HL-60/S4 (cell line): ENCODE measurements around the gene TET3.

Experiments used
- in situ Hi-C: fragments of 300-500 bp; cut with MboI; formaldehyde crosslinking; loops from 2 replicates; pipeline ENCODE4 v1.14.3; 2022; ENCODE audit warnings: low sequenced_read_pairs

TET3 gene

GRCh38 chr2:74003494-74004211, 18.9 kb downstream of the TET3 start:
- in situ Hi-C loops = no loop called here

- in situ Hi-C loops = no loop called here
These were observed 19.8 kb downstream of the TET3 start for GRCh38 chr2:74004212-74005182.

- in situ Hi-C loops = no loop called here
These were observed 21.1 kb downstream of the TET3 start for GRCh38 chr2:74005786-74006185.

- in situ Hi-C loops = no loop called here
These were observed 21.7 kb downstream of the TET3 start for GRCh38 chr2:74006459-74006858.

GRCh38 chr2:74007121-74007520, 22.4 kb downstream of the TET3 start:
- in situ Hi-C loops = no loop called here

GRCh38 chr2:74007711-74008110, 23.0 kb downstream of the TET3 start:
- in situ Hi-C loops = no loop called here

GRCh38 chr2:74008761-74009395, 24.2 kb downstream of the TET3 start:
- in situ Hi-C loops = no loop called here

GRCh38 chr2:74009577-74009976, 24.9 kb downstream of the TET3 start:
- in situ Hi-C loops = no loop called here

GRCh38 chr2:74010087-74010541, 25.4 kb downstream of the TET3 start:
- in situ Hi-C loops = no loop called here

GRCh38 chr2:74011246-74011645, 26.5 kb downstream of the TET3 start:
- in situ Hi-C loops = no loop called here

GRCh38 chr2:74014813-74015212, 30.1 kb downstream of the TET3 start:
- in situ Hi-C loops = no loop called here

GRCh38 chr2:74017223-74017622, 32.5 kb downstream of the TET3 start:
- in situ Hi-C loops = no loop called here

GRCh38 chr2:74019516-74019915, 34.8 kb downstream of the TET3 start:
- in situ Hi-C loops = no loop called here

GRCh38 chr2:74020702-74021406, 36.1 kb downstream of the TET3 start:
- in situ Hi-C loops = no loop called here

GRCh38 chr2:74021407-74021755, 36.7 kb downstream of the TET3 start:
- in situ Hi-C loops = no loop called here

GRCh38 chr2:74024216-74024615, 39.5 kb downstream of the TET3 start:
- in situ Hi-C loops = no loop called here

GRCh38 chr2:74025971-74026612, 41.4 kb downstream of the TET3 start:
- in situ Hi-C loops = no loop called here

- in situ Hi-C loops = no loop called here
These were observed 42.1 kb downstream of the TET3 start for GRCh38 chr2:74026687-74027241.

- in situ Hi-C loops = no loop called here
These were observed 42.8 kb downstream of the TET3 start for GRCh38 chr2:74027496-74027895.

GRCh38 chr2:74028290-74028689, 43.6 kb downstream of the TET3 start:
- in situ Hi-C loops = no loop called here
